Sigmoid colon (tissue), 4 donors: Measurements from ENCODE around the gene ARMH3.

Source experiments
- CTCF ChIP-seq, 4 experiments: fragments of 450-650 bp in 3 of 4; fragments of 200-600 bp in 1 of 4; IDR thresholded peaks; one replicate each; pipeline ENCODE4 v1.5.1; 2016 to 2019; ENCODE audit warnings: antibody characterized with exemption in 4 of 4, mild to moderate bottlenecking in 3 of 4, moderate library complexity in 2 of 4
- EP300 ChIP-seq, 4 donors: sonication (generic); formaldehyde crosslinking; IDR thresholded peaks; one replicate each; pipeline ENCODE4 v1.6.1; 2017; ENCODE audit warnings: antibody characterized with exemption in 4 of 4
- POLR2A ChIP-seq, 2 donors: fragments of 450-650 bp; IDR thresholded peaks; one replicate each; pipeline ENCODE4 v1.6.1; 2016; ENCODE audit warnings: antibody characterized with exemption in 2 of 2, mild to moderate bottlenecking in 2 of 2, moderate library complexity in 2 of 2
- POLR2AphosphoS5 ChIP-seq, 4 donors: sonication (generic); formaldehyde crosslinking; IDR thresholded peaks; one replicate each; pipeline ENCODE4 v1.6.1; 2017; ENCODE audit warnings: antibody characterized with exemption in 4 of 4

GRCh38 chr10:101889256-101890210 lies 166.4 kb downstream of the ARMH3 start:
- TF ChIP-seq POLR2A (IDR thresholded peaks at IDR 0.05) (no peak), CTCF (IDR thresholded peaks at IDR 0.05) (peak; percentile 22 to 69 (median 60)), POLR2AphosphoS5 (IDR thresholded peaks at IDR 0.05) (no peak), EP300 (IDR thresholded peaks at IDR 0.05) (no peak)
